ENCODE measurements around the gene RETREG1.

DNA sequence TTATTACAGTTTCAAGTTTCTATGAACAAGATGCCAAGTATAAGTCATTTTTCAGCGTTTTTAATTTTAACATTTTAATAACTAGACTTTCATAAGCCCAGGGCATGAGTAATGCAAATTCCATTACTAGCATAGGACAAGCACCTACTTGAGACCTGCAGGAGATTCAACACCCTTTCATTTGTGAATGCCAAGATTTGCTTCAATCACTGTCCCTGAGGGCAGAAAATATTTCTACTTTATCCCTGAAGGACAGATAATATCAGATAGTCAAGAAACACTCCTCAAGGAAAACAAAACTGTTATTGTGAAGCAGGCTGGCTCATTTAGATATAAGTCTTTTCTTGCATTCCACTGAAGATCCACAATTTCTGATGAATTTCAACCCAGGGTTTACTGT is 123.5 kb downstream of the RETREG1 start:
- TF ChIP-seq, protein P1, sequence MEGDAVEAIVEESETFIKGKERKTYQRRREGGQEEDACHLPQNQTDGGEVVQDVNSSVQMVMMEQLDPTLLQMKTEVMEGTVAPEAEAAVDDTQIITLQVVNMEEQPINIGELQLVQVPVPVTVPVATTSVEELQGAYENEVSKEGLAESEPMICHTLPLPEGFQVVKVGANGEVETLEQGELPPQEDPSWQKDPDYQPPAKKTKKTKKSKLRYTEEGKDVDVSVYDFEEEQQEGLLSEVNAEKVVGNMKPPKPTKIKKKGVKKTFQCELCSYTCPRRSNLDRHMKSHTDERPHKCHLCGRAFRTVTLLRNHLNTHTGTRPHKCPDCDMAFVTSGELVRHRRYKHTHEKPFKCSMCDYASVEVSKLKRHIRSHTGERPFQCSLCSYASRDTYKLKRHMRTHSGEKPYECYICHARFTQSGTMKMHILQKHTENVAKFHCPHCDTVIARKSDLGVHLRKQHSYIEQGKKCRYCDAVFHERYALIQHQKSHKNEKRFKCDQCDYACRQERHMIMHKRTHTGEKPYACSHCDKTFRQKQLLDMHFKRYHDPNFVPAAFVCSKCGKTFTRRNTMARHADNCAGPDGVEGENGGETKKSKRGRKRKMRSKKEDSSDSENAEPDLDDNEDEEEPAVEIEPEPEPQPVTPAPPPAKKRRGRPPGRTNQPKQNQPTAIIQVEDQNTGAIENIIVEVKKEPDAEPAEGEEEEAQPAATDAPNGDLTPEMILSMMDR (IDR thresholded peaks at IDR 0.05) = no peak
- no peak for TF ChIP-seq POLR2A (IDR thresholded peaks at IDR 0.05)
- TF ChIP-seq EP300 (IDR thresholded peaks at IDR 0.05) = no peak
- no peak for TF ChIP-seq POLR2AphosphoS5 (IDR thresholded peaks at IDR 0.05)
